Thoracic aorta (tissue), 2 donors: ENCODE data around the gene SHH. TPM values are rescaled to one million over a fixed set of nuclear protein-coding genes. Genes with fewer than 3 reads are reported as not detected.

Source experiments
- ATAC-seq: fragments of 150-250 bp; one replicate; pipeline ENCODE4 v1.8.0; 2017; ENCODE audit warnings: low read depth; ENCODE audit not compliant: insufficient number of reproducible peaks, low FRiP score
- DNase-seq: peaks from one replicate; pipeline ENCODE4 v3.0.0-alpha.2; 2020; ENCODE audit warnings: low spot score
- H3K27ac ChIP-seq, 2 donors: fragments of 200-600 bp; sonication (generic); 1 replicate in 1 of 2; 2 replicates in 1 of 2; pipeline ENCODE4 v1.5.1; 2016; ENCODE audit warnings: mild to moderate bottlenecking in 2 of 2, moderate library complexity in 2 of 2
- H3K27me3 ChIP-seq: fragments of 200-600 bp; sonication (generic); replicated peaks from 2 replicates; pipeline ENCODE4 v1.6.0; 2016; ENCODE audit warnings: mild to moderate bottlenecking; ENCODE audit not compliant: insufficient read depth
- H3K36me3 ChIP-seq: fragments of 200-600 bp; sonication (generic); one replicate; pipeline ENCODE4 v1.5.1; 2016
- H3K4me1 ChIP-seq, 2 donors: fragments of 200-600 bp; sonication (generic); 1 replicate in 1 of 2; 2 replicates in 1 of 2; pipeline versions ENCODE4 v1.5.1 to v1.6.0; 2016; ENCODE audit warnings: low read depth in 2 of 2, mild to moderate bottlenecking in 1 of 2; ENCODE audit not compliant: control insufficient read depth in 1 of 2
- H3K4me3 ChIP-seq: fragments of 200-600 bp; sonication (generic); 2 replicates; pipeline ENCODE4 v1.5.1; 2016; ENCODE audit warnings: mild to moderate bottlenecking
- H3K9me3 ChIP-seq: fragments of 200-600 bp; sonication (generic); 2 replicates; pipeline ENCODE4 v1.5.1; 2016
- total RNA-seq, 2 donors: library from RNA; depleted of rRNA; stranded (reverse); fragments of >200 nt; gene quantifications; one replicate each; pipeline versions ENCODE4 v1.1.0 to v1.2.3, GENCODE V29; 2016
- TF ChIP-seq, protein P1 (sequence below): fragments of 200-600 bp; sonication (generic); IDR thresholded peaks from one replicate; pipeline ENCODE4 v1.5.1; 2019; ENCODE audit warnings: antibody characterized with exemption

Gene SHH
- total RNA-seq, 2 donors from 2014 or later = 0.28 TPM; not detected in 1

DNA sequence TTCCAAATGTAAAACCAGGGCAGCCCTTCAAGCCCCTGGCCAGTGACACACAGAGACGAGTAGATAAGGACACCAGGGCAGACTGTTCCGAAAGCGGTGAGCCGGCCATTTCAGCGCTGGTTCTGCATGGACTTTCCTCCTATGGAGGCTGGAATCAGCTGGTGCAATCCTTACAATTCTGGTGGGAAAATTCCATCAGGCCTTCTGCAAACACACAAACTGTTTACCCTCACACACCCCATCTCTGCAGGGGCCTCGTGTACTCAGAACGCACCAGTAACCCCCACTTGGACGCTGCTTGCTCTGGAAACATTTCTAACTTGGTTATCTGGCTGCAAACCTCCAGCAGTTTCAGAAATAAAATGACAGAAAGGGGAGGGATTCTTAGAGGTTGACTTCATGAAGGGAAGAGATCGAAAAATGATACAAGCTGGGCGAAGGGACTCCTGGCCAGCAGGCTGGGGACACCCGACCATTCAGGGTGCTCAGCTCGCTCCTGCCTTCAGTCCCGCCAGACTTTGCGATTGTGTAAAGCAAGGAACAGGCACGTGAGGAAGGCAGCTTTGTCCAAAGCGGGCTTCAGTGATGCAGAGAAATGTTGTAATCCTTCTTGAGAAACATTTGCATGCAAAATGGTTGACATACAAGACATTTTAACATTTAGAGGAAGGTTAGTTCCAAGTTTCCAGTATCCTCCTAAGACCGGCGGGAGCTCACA is 19.7 kb upstream of the SHH start:
- DNase-seq = no peak
- Histone ChIP-seq H3K9me3 (no peaks in the 10 kb centered on the region), H3K27me3 (no peaks in the 10 kb centered on the region), H3K4me1 (no peaks in the 10 kb centered on the region), H3K36me3 (no peaks in the 10 kb centered on the region), H3K4me3 (no peak overlapping the region), H3K27ac (no peak overlapping the region)
- TF ChIP-seq, protein P1, sequence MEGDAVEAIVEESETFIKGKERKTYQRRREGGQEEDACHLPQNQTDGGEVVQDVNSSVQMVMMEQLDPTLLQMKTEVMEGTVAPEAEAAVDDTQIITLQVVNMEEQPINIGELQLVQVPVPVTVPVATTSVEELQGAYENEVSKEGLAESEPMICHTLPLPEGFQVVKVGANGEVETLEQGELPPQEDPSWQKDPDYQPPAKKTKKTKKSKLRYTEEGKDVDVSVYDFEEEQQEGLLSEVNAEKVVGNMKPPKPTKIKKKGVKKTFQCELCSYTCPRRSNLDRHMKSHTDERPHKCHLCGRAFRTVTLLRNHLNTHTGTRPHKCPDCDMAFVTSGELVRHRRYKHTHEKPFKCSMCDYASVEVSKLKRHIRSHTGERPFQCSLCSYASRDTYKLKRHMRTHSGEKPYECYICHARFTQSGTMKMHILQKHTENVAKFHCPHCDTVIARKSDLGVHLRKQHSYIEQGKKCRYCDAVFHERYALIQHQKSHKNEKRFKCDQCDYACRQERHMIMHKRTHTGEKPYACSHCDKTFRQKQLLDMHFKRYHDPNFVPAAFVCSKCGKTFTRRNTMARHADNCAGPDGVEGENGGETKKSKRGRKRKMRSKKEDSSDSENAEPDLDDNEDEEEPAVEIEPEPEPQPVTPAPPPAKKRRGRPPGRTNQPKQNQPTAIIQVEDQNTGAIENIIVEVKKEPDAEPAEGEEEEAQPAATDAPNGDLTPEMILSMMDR = no peak
- no peak for ATAC-seq

DNA sequence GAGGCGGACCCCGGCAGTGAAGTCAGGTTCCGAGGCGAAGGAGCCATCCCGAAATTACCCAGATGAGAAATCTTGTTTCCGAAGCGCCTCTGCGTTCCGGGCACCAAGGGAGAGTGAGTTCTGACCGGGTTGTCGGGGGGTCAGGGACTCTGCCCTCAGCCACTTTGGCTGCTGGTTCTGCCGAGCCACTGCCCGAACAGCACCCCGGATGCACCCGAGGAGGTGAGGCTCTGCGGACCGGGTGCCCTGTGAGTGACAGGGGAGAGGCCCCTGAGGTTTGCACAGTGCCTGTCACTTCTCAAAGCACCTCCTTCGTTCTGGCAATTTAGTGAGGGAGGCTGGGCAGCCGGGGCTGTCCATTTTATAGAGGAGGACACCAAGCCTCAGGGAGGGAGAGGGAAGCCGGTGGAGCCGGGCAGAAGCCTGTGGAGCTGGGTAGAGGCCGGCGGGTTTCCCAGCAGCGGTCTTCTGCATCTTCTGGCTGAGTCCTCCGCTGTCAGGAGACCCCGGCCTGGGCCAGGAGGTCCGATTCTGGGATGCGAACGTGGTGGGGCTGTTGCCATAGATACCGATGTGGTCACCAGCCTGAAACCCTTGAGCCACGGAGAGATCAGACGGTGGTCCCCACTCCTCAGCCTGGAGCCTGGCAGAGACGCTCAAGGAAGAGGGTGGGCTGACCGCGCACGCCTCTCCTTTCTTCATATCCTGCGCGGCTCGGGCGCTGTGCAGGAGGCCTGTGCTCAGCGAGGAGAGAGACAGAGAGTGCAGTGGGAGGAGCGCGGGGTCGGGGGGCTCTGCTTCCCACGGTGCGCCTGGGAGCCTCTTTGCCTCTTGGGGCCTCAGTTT is 18.9 kb upstream of the SHH start:
- DNase-seq (no peak), ATAC-seq (no peak)
- H3K9me3 ChIP-seq = no peaks in the 10 kb centered on the region
- no peak overlapping the region for H3K4me3 ChIP-seq
- TF ChIP-seq, protein P1 = no peak
- no peaks in the 10 kb centered on the region for H3K36me3 ChIP-seq
- no peaks in the 10 kb centered on the region for H3K27me3 ChIP-seq
- H3K4me1 ChIP-seq = no peaks in the 10 kb centered on the region
- no peak overlapping the region for H3K27ac ChIP-seq

DNA sequence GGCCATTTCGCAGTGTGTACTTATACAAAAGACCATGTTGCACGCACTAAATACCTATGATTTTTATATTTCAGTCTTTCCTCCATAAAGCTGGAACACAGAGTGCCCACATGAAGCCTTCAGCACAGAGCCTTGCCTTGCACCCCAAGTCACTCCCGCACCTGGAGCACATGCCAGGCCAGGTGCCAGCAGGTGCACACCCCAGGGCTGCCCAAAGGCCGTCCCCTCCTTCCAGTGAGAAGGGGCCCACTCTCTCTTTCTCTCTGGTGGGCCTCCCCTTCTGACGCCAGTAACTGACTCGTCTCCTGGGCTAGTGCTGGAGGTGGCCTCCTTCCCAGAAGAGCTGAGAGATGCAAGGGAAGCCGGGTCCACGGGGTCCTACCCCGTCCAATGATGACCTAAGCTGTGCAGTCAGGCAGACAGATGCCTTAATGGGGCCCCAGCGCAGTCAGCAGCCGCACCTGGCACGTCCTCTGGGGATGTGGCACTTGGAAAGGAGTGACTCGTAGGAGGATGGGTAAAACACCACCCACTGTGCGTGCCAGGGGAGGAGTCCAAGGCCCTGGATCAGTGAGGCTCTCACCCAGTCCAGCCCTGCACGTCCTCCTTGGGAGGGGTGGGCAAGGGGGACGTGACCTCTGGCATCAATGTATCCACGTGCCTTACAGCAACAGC is 17.7 kb upstream of the SHH start:
- Histone ChIP-seq H3K27me3 (no peaks in the 10 kb centered on the region), H3K27ac (no peak overlapping the region), H3K4me1 (no peaks in the 10 kb centered on the region), H3K4me3 (no peak overlapping the region), H3K36me3 (no peaks in the 10 kb centered on the region), H3K9me3 (no peaks in the 10 kb centered on the region)
- ATAC-seq (no peak), DNase-seq (no peak)
- TF ChIP-seq, protein P1 = no peak

DNA sequence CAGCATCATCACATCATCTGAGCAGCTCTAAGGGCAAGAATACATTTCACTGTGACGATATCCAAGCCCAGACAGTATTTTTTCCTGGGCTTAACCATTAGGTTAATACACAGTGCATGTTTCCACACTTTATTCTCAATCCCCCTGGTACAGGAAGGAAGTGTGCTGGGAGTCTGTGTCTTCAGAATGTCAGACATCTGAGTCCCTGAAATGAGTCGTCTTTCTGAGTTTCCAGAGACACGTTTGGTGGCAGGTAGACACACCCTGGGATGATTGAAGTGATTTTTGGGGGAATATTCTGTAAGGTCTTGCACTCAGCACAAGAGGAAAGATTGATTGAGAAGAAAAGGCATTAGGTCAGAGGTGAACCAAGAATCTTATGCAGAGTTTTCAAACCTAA is 13.1 kb upstream of the SHH start:
- H3K4me3 ChIP-seq = no peak overlapping the region
- no peak for DNase-seq
- no peaks in the 10 kb centered on the region for H3K36me3 ChIP-seq
- no peak for ATAC-seq
- no peaks in the 10 kb centered on the region for H3K27me3 ChIP-seq
- TF ChIP-seq, protein P1 = no peak
- H3K4me1 ChIP-seq = no peaks in the 10 kb centered on the region
- H3K9me3 ChIP-seq = no peaks in the 10 kb centered on the region
- no peak overlapping the region for H3K27ac ChIP-seq
